ENCODE results near the gene PP2D1.

The PP2D1 gene

DNA sequence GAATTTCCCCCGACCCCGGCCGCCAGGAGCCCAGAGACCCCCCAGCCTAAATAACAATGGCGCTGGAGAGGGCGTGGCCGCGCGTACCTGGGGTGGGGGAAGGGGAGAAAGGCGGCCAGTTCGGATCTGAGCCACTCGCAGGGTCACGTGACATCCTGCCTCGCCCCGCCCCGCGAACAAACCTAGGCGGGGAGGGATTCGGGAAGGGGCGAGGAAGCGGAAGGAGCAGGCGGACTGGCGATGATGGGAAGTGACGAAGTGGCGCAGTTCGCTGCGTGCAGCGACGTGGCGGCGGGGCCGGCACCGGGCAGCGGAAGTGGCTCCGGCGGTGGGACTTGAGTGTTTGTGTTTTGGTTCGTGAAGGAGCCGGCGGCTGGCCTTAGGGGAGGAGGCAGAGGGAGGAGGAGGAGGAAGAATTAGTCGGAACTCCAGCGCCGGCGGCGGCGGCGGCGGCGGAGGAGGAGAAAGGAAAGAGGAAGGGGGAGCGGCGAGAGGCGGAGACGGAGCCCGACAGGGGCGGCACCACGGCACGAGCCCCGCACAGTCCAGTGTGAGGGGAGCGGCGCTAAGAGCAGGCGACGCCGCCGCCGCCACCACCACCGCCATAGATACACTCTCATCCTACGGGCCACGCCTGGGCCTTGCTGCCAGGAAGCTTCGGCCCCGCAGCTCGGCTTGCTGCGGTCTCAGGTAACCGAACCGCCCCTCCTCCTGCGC is 65.1 kb downstream of the PP2D1 start, which contains the start of gene RAB5A:
Gene RAB5A, plus strand, starts transcription at position 266 of the 717 bp plus-strand sequence. CDS start 3,802 bp downstream, outside the sequence.
- peaks cover 11% of the 10 kb centered on the region for H3K36me3 ChIP-seq (ENCODE audit: insufficient read depth, low read length)

DNA sequence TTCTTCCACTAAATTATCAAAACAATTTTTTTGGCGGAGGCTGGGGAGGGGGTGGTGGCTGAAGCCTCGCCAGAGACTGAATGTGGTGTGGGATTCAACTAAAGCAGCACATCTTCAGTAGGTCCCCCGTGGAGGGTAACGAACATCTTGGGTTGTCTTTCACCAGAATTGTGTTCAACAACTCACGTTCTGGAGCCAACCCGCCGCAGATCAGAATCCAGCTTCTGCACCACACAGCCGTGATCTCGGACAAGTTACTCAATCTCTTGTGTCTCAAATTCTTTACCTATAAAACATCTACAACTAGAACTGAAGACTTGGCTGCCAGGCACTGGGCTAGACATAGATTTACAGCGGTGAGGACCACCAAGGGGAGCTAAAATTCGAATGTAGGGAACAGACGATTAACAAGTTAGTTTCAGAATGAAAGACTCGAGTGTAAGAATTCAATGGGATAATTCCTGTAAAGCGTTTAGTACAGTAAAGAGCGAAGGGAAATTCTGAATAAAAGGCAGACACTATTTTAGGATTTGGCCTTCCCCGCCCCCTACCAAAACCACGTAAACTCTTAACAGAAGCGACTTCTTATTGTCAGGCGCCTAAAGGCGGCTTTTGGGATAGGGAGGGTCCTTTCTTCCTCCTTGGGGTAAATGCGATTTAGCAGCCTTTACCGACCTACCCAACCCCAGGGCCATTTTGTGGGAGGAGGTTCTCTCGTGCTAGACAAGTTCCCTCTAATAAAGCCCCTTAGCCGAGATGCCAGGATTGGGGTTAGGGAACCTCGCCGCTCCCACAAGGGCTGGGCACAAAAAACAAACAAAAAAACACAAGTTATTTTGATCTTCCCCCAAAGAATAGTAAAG is 65.9 kb downstream of the PP2D1 start:
- Histone ChIP-seq H2AFZ (ENCODE audit: low read depth, low read length) (peak overlapping the region; percentile 71), H3K27me3 (ENCODE audit: insufficient read depth, low read length) (no peaks in the 10 kb centered on the region), H3K9me3 (ENCODE audit: low read length) (no peaks in the 10 kb centered on the region), H3K4me3 (ENCODE audit: low read length) (peak overlapping the region; percentile 70), H3K36me3 (ENCODE audit: insufficient read depth, low read length) (peaks cover 3% of the 10 kb centered on the region), H3K4me1 (ENCODE audit: insufficient read depth, low read length) (peaks cover 19% of the 10 kb centered on the region)

More for the DNA sequence above, 65.1 kb downstream of the PP2D1 start, which contains the start of gene RAB5A:
- H3K9me3 ChIP-seq (ENCODE audit: low read length) = no peaks in the 10 kb centered on the region
- peak within 1 kb of the TSS; percentile 70 for H3K4me3 ChIP-seq (ENCODE audit: low read length)
- peaks cover 19% of the 10 kb centered on the region for H3K4me1 ChIP-seq (ENCODE audit: insufficient read depth, low read length)
- H2AFZ ChIP-seq (ENCODE audit: low read depth, low read length) = peak within 1 kb of the TSS; percentile 71
- no peaks in the 10 kb centered on the region for H3K27me3 ChIP-seq (ENCODE audit: insufficient read depth, low read length)

DNA sequence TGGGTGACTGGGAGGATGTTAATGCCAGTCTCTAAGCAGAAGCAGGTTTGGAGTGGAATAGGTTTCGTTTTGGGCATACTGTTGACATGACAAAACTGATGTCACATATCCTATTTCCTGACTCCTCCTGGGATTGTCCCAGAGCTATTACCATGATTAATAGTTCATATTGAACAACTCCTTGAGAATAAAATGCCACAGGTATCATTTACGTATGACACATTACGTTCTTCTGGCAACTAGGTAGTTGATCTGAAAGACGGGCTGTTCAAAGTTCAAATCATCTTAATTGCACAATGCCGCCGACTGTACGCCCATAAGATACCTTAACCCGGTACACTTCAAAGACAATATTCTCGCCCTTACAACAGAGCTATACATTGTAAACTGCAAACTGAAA is 66.5 kb downstream of the PP2D1 start:
- no peaks in the 10 kb centered on the region for H3K36me3 ChIP-seq (ENCODE audit: insufficient read depth, low read length)
- no peak overlapping the region for H2AFZ ChIP-seq (ENCODE audit: low read depth, low read length)
- H3K4me3 ChIP-seq (ENCODE audit: low read length) = no peak overlapping the region
- H3K9me3 ChIP-seq (ENCODE audit: low read length) = no peaks in the 10 kb centered on the region
- H3K4me1 ChIP-seq (ENCODE audit: insufficient read depth, low read length) = peaks cover 19% of the 10 kb centered on the region
- no peaks in the 10 kb centered on the region for H3K27me3 ChIP-seq (ENCODE audit: insufficient read depth, low read length)

DNA sequence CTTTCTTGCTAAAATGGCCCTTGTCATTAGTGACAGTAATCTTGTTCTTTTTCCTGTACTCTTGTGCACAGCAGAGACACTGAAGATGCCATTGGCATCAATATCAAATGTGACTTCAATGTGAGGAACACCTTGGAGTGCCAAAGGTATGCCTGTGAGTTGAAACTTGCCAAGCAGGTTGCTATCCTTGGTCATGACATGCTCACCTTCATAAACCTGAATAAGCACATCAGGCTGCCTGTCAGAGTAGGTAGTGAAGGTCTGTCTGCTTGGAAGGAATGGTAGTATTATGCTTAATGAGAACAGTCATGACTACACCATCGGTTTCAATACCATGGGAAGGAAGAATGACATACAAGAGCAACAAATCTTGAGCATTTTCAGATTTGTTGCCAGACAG is 71.4 kb downstream of the PP2D1 start:
- Histone ChIP-seq H3K36me3 (ENCODE audit: insufficient read depth, low read length) (no peaks in the 10 kb centered on the region), H3K9me3 (ENCODE audit: low read length) (no peaks in the 10 kb centered on the region), H3K4me1 (ENCODE audit: insufficient read depth, low read length) (peaks cover 1% of the 10 kb centered on the region)

DNA sequence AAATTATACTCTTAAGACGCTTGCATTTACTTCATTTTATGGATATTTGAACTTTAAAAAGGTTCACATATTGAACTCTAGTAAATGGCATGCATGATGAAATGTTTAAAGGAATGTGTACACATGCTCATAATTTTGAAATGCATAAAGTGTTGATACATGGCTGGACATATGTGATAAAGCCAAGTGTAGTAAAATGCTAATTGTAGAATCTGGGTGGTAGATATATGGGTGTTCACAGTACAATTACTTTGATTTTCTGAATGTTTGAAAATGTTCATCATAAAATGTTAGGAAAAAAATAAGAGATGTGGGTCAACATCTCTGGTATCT is 73.8 kb downstream of the PP2D1 start:
- H3K27me3 ChIP-seq (ENCODE audit: insufficient read depth, low read length) = no peaks in the 10 kb centered on the region
- H3K4me1 ChIP-seq (ENCODE audit: insufficient read depth, low read length) = no peaks in the 10 kb centered on the region
- H3K36me3 ChIP-seq (ENCODE audit: insufficient read depth, low read length) = no peaks in the 10 kb centered on the region
- no peak overlapping the region for H2AFZ ChIP-seq (ENCODE audit: low read depth, low read length)
- no peaks in the 10 kb centered on the region for H3K9me3 ChIP-seq (ENCODE audit: low read length)
- no peak overlapping the region for H3K4me3 ChIP-seq (ENCODE audit: low read length)

More for the DNA sequence above, 71.4 kb downstream of the PP2D1 start:
- Histone ChIP-seq H3K27me3 (ENCODE audit: insufficient read depth, low read length) (no peaks in the 10 kb centered on the region), H3K4me3 (ENCODE audit: low read length) (no peak overlapping the region), H2AFZ (ENCODE audit: low read depth, low read length) (no peak overlapping the region)

DNA sequence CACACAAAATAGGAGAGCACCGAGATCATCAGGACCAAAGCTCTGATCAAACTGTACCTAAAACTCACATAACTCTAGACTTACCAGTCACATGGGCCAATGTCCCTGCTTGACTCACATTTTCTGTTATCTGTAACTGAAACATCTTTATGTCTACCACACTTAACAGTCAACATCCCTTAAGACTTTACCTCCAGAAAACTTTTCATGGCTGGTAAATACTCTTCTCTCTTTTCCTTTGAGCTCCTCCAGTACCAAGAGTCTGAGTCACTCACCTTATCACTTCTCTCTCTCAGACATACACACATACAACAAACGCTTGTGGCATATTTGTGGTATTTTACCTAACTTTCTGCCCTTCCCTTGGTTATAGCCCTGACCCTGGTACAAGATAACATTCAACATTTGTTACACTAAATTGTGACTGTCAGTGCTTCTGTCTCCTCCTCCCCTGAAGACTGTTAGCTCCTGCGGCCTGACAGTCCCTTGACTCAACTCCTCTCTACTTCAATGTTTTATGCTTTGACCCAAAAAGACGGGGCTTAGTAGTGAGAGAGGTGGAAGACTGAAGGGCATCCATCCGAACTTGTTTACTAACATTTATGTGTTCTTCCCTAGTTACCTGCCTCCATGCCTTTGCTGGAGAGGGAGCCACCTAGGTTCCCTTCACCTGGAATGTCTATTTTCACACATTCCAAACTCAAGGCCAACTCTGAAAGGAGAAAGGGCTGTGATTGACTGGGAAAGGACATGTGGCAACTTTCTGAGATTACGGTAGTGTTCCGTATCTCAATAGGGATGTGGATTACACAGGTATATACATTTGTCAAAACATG is 74.4 kb downstream of the PP2D1 start:
- no peak overlapping the region for H3K4me3 ChIP-seq (ENCODE audit: low read length)
- no peaks in the 10 kb centered on the region for H3K4me1 ChIP-seq (ENCODE audit: insufficient read depth, low read length)
- H3K27me3 ChIP-seq (ENCODE audit: insufficient read depth, low read length) = no peaks in the 10 kb centered on the region
- no peak overlapping the region for H2AFZ ChIP-seq (ENCODE audit: low read depth, low read length)
- no peaks in the 10 kb centered on the region for H3K9me3 ChIP-seq (ENCODE audit: low read length)
- no peaks in the 10 kb centered on the region for H3K36me3 ChIP-seq (ENCODE audit: insufficient read depth, low read length)

All from neuron (in vitro differentiated cells).